Measurements from ENCODE around the gene CXCL9. TPM values are rescaled to one million over a fixed set of nuclear protein-coding genes. Genes with fewer than 3 reads are reported as not detected.
"Not testable (repeated sequence)": the region's sequence is repeated elsewhere in the genome, so short reads cannot be mapped to it uniquely, and the experiment has no call there.

The CXCL9 gene
- total RNA-seq, 1 experiment from 2014 or later: not detected

GRCh38 chr4:75973766-75974165 is 33.5 kb downstream of the CXCL9 start:
- H2AFZ ChIP-seq: no peak overlapping the region
- CTCF ChIA-PET: no interaction called here
- TF ChIP-seq EZH2 (IDR thresholded peaks at IDR 0.05; ENCODE audit: low read depth): no peak
- POLR2A ChIA-PET (ENCODE audit: unreplicated experiment): no interaction called here
- H3K27ac ChIP-seq: no peak overlapping the region
- no peaks in the 10 kb centered on the region for H3K9me2 ChIP-seq (ENCODE audit: insufficient read depth)
- H3K27me3 ChIP-seq (ENCODE audit: insufficient read depth, low read depth): no peaks in the 10 kb centered on the region
- no peaks in the 10 kb centered on the region for H3K9me3 ChIP-seq (ENCODE audit: insufficient read depth, low read depth)
- no peak overlapping the region for H3K4me2 ChIP-seq
- peaks cover 16% of the 10 kb centered on the region for H3K36me3 ChIP-seq (ENCODE audit: low read depth)
- no peak for DNase-seq
- H4K20me1 ChIP-seq (ENCODE audit: insufficient read depth): no peaks in the 10 kb centered on the region
- H3K4me3 ChIP-seq: no peak overlapping the region
- H3K4me1 ChIP-seq (replicated peaks; ENCODE audit: insufficient read depth): no peaks in the 10 kb centered on the region
- no peaks in the 10 kb centered on the region for H3K79me2 ChIP-seq (ENCODE audit: low read depth)
- no TSS peak for BruUV-seq (replicated peaks)
- intact Hi-C loops (cut with micrococcal nuclease; ENCODE audit: unreplicated experiment): no loop called here
- no peaks in the 10 kb centered on the region for H3F3A ChIP-seq (ENCODE audit: insufficient read depth, low read depth)

GRCh38 chr4:75968084-75968483 is 39.2 kb downstream of the CXCL9 start:
- H3K4me3 ChIP-seq: no peak overlapping the region
- peaks cover 20% of the 10 kb centered on the region for H3K36me3 ChIP-seq (ENCODE audit: low read depth)
- H3K27ac ChIP-seq: no peak overlapping the region
- H3K4me2 ChIP-seq: no peak overlapping the region
- TF ChIP-seq EZH2 (IDR thresholded peaks at IDR 0.05; ENCODE audit: low read depth): no peak
- TF ChIP-seq CTCF (conservative IDR thresholded peaks at IDR 0.05): no peak
- ChIA-PET CTCF (no interaction called here), POLR2A (ENCODE audit: unreplicated experiment) (no interaction called here)
- no peaks in the 10 kb centered on the region for H3F3A ChIP-seq (ENCODE audit: insufficient read depth, low read depth)
- intact Hi-C loops (cut with micrococcal nuclease; ENCODE audit: unreplicated experiment): no loop called here
- H3K79me2 ChIP-seq (ENCODE audit: low read depth): no peaks in the 10 kb centered on the region
- BruUV-seq (replicated peaks): no TSS peak
- no peaks in the 10 kb centered on the region for H3K9me2 ChIP-seq (ENCODE audit: insufficient read depth)
- no peak overlapping the region for H2AFZ ChIP-seq
- H3K4me1 ChIP-seq (replicated peaks; ENCODE audit: insufficient read depth): no peaks in the 10 kb centered on the region
- H4K20me1 ChIP-seq (ENCODE audit: insufficient read depth): no peaks in the 10 kb centered on the region
- no peaks in the 10 kb centered on the region for H3K9me3 ChIP-seq (ENCODE audit: insufficient read depth, low read depth)
- no peaks in the 10 kb centered on the region for H3K27me3 ChIP-seq (ENCODE audit: insufficient read depth, low read depth)
- DNase-seq: no peak

GRCh38 chr4:75963558-75963957 is 43.8 kb downstream of the CXCL9 start:
- no TSS peak for BruUV-seq (replicated peaks)
- Histone ChIP-seq H3K36me3 (ENCODE audit: low read depth) (peaks cover 12% of the 10 kb centered on the region; the same call in 1 of the 2 replicates), H3K79me2 (ENCODE audit: low read depth) (no peaks in the 10 kb centered on the region), H3K4me3 (no peak overlapping the region), H2AFZ (no peak overlapping the region), H3K27me3 (ENCODE audit: insufficient read depth, low read depth) (no peaks in the 10 kb centered on the region), H3K4me2 (no peak overlapping the region), H4K20me1 (ENCODE audit: insufficient read depth) (no peaks in the 10 kb centered on the region), H3K27ac (no peak overlapping the region), H3K9me3 (ENCODE audit: insufficient read depth, low read depth) (no peaks in the 10 kb centered on the region), H3K4me1 (replicated peaks; ENCODE audit: insufficient read depth) (no peaks in the 10 kb centered on the region), H3K9me2 (ENCODE audit: insufficient read depth) (no peaks in the 10 kb centered on the region), H3F3A (ENCODE audit: insufficient read depth, low read depth) (no peaks in the 10 kb centered on the region)
- no peak for TF ChIP-seq EZH2 (IDR thresholded peaks at IDR 0.05; ENCODE audit: low read depth)
- TF ChIP-seq CTCF (conservative IDR thresholded peaks at IDR 0.05): no peak
- ChIA-PET CTCF (no interaction called here), POLR2A (ENCODE audit: unreplicated experiment) (no interaction called here)
- intact Hi-C loops (cut with micrococcal nuclease; ENCODE audit: unreplicated experiment): no loop called here
- no peak for DNase-seq

GRCh38 chr4:75962072-75962471 is 45.2 kb downstream of the CXCL9 start:
- intact Hi-C loops (cut with micrococcal nuclease; ENCODE audit: unreplicated experiment); H3K9me2 ChIP-seq (ENCODE audit: insufficient read depth); CTCF ChIA-PET; H2AFZ ChIP-seq; H3K9me3 ChIP-seq (ENCODE audit: insufficient read depth, low read depth); H3K79me2 ChIP-seq (ENCODE audit: low read depth); POLR2A ChIA-PET (ENCODE audit: unreplicated experiment); DNase-seq; BruUV-seq (replicated peaks); H3K4me3 ChIP-seq; H3K4me2 ChIP-seq; H3F3A ChIP-seq (ENCODE audit: insufficient read depth, low read depth); H3K27me3 ChIP-seq (ENCODE audit: insufficient read depth, low read depth); H4K20me1 ChIP-seq (ENCODE audit: insufficient read depth); H3K4me1 ChIP-seq (replicated peaks; ENCODE audit: insufficient read depth); H3K27ac ChIP-seq: not testable (repeated sequence)
- peaks cover 12% of the 10 kb centered on the region; the same call in 1 of the 2 replicates for H3K36me3 ChIP-seq (ENCODE audit: low read depth)

GRCh38 chr4:75958546-75958945 is 48.8 kb downstream of the CXCL9 start:
- not testable (repeated sequence) for H3K36me3 ChIP-seq (ENCODE audit: low read depth)

GRCh38 chr4:75954811-75955210 is 52.5 kb downstream of the CXCL9 start:
- H3K27ac ChIP-seq; H3F3A ChIP-seq (ENCODE audit: insufficient read depth, low read depth); H3K4me1 ChIP-seq (replicated peaks; ENCODE audit: insufficient read depth); H3K27me3 ChIP-seq (ENCODE audit: insufficient read depth, low read depth); H3K9me2 ChIP-seq (ENCODE audit: insufficient read depth); CTCF ChIA-PET; DNase-seq; POLR2A ChIA-PET (ENCODE audit: unreplicated experiment); H3K4me2 ChIP-seq; H3K4me3 ChIP-seq; H3K9me3 ChIP-seq (ENCODE audit: insufficient read depth, low read depth); H3K79me2 ChIP-seq (ENCODE audit: low read depth); H2AFZ ChIP-seq; BruUV-seq (replicated peaks); intact Hi-C loops (cut with micrococcal nuclease; ENCODE audit: unreplicated experiment); H4K20me1 ChIP-seq (ENCODE audit: insufficient read depth): not testable (repeated sequence)
- peaks cover 16% of the 10 kb centered on the region; the same call in 1 of the 2 replicates for H3K36me3 ChIP-seq (ENCODE audit: low read depth)

More at GRCh38 chr4:75958546-75958945, 48.8 kb downstream of the CXCL9 start:
- H2AFZ ChIP-seq; CTCF ChIA-PET; H3K27ac ChIP-seq; H3F3A ChIP-seq (ENCODE audit: insufficient read depth, low read depth); H3K79me2 ChIP-seq (ENCODE audit: low read depth); BruUV-seq (replicated peaks); H3K4me2 ChIP-seq; DNase-seq; intact Hi-C loops (cut with micrococcal nuclease; ENCODE audit: unreplicated experiment); H3K9me3 ChIP-seq (ENCODE audit: insufficient read depth, low read depth); H3K4me3 ChIP-seq; H3K9me2 ChIP-seq (ENCODE audit: insufficient read depth); POLR2A ChIA-PET (ENCODE audit: unreplicated experiment); H3K27me3 ChIP-seq (ENCODE audit: insufficient read depth, low read depth); H3K4me1 ChIP-seq (replicated peaks; ENCODE audit: insufficient read depth); H4K20me1 ChIP-seq (ENCODE audit: insufficient read depth): not testable (repeated sequence)

Data from PC-9 (cell line).